ENCODE data around the gene ZFP92. TPM values are rescaled to one million over a fixed set of nuclear protein-coding genes. Genes with fewer than 3 reads are reported as not detected.

ZFP92 gene
- polyA plus RNA-seq (2013), result 0.25 and 0.27 TPM in 2 replicates

- Histone ChIP-seq H3K4ac (ENCODE audit: low read depth, low read length) (no peak within 1 kb of the TSS), H4K12ac (ENCODE audit: low read depth, low read length) (no peak within 1 kb of the TSS), H2BK120ac (ENCODE audit: insufficient read depth, low read length, poor library complexity) (no peak within 1 kb of the TSS), H3K18ac (ENCODE audit: low read length) (no peak within 1 kb of the TSS), H3K27ac (ENCODE audit: low read depth, low read length) (no peak within 1 kb of the TSS), H3K9me3 (ENCODE audit: insufficient read depth, low read depth, low read length) (no peaks in the 10 kb centered on the region), H3K9ac (ENCODE audit: low read length) (no peak within 1 kb of the TSS), H3K36me3 (ENCODE audit: control insufficient read depth in 1 of 2, insufficient read depth in 2 of 2, low read length in 2 of 2) (no peaks in the 10 kb centered on the region), H4K91ac (ENCODE audit: low read depth, low read length) (peak within 1 kb of the TSS; percentile 51), H2BK12ac (ENCODE audit: low read length) (no peak within 1 kb of the TSS), H3K4me1 (ENCODE audit: control insufficient read depth in 1 of 2, insufficient read depth in 2 of 2, low read length in 2 of 2) (peaks cover 13 to 17% of the 10 kb centered on the region in 2 experiments), H3K27me3 (ENCODE audit: insufficient read depth, low read length) (no peaks in the 10 kb centered on the region), H3K4me2 (ENCODE audit: low read length) (peak within 1 kb of the TSS; percentile 65), H2BK5ac (ENCODE audit: low read depth, low read length, poor library complexity) (no peak within 1 kb of the TSS), H4K8ac (ENCODE audit: low read depth, low read length) (peak within 1 kb of the TSS; percentile 70), H3K23ac (ENCODE audit: low read length) (no peak within 1 kb of the TSS), H3K79me1 (ENCODE audit: low read length) (peaks cover 1% of the 10 kb centered on the region), H3K79me2 (ENCODE audit: control insufficient read depth, insufficient read depth, low read length, poor library complexity) (no peaks in the 10 kb centered on the region), H3K4me3 (ENCODE audit: low read depth, low read length) (peak within 1 kb of the TSS; percentile 65), H2AK5ac (ENCODE audit: low read length) (no peak within 1 kb of the TSS), H2AFZ (ENCODE audit: insufficient read depth, low read length, poor library complexity) (no peak within 1 kb of the TSS), H3K14ac (ENCODE audit: low read length) (no peak within 1 kb of the TSS)
- no CpG with 5 or more reads among the region's 75 CpGs for WGBS (ENCODE audit: extremely low coverage, insufficient coverage, insufficient read length)
- no peak for DNase-seq
Observed at GRCh38 chrX:153411255-153411987, at the start of gene ZFP92. ZFP92 (plus strand) TSS chrX:153411472; CDS start chrX:153418323, 6,851 bp downstream.

GRCh38 chrX:153361781-153362397 lies 49.4 kb upstream of the ZFP92 start:
- Histone ChIP-seq H3K4ac (ENCODE audit: low read depth, low read length) (no peak overlapping the region), H3K14ac (ENCODE audit: low read length) (no peak overlapping the region), H4K8ac (ENCODE audit: low read depth, low read length) (no peak overlapping the region), H3K18ac (ENCODE audit: low read length) (no peak overlapping the region), H3K23ac (ENCODE audit: low read length) (no peak overlapping the region), H2AK5ac (ENCODE audit: low read length) (no peak overlapping the region), H3K27ac (ENCODE audit: low read depth, low read length) (no peak overlapping the region), H4K91ac (ENCODE audit: low read depth, low read length) (no peak overlapping the region), H3K9ac (ENCODE audit: low read length) (no peak overlapping the region), H2BK5ac (ENCODE audit: low read depth, low read length, poor library complexity) (no peak overlapping the region), H3K9me3 (ENCODE audit: insufficient read depth, low read depth, low read length) (peaks cover 3% of the 10 kb centered on the region), H2BK12ac (ENCODE audit: low read length) (no peak overlapping the region), H3K36me3 (ENCODE audit: control insufficient read depth in 1 of 2, insufficient read depth in 2 of 2, low read length in 2 of 2) (no peaks in the 10 kb centered on the region), H3K4me2 (ENCODE audit: low read length) (no peak overlapping the region), H3K27me3 (ENCODE audit: insufficient read depth, low read length) (no peaks in the 10 kb centered on the region), H2AFZ (ENCODE audit: insufficient read depth, low read length, poor library complexity) (no peak overlapping the region), H4K12ac (ENCODE audit: low read depth, low read length) (no peak overlapping the region), H3K4me1 (ENCODE audit: control insufficient read depth in 1 of 2, insufficient read depth in 2 of 2, low read length in 2 of 2) (no peaks in the 10 kb centered on the region), H3K4me3 (ENCODE audit: low read depth, low read length) (no peak overlapping the region), H3K79me1 (ENCODE audit: low read length) (no peaks in the 10 kb centered on the region), H3K79me2 (ENCODE audit: control insufficient read depth, insufficient read depth, low read length, poor library complexity) (no peaks in the 10 kb centered on the region), H2BK120ac (ENCODE audit: insufficient read depth, low read length, poor library complexity) (no peak overlapping the region)
- DNase-seq, result no peak
- no CpG with 5 or more reads among the region's 2 CpGs for WGBS (ENCODE audit: extremely low coverage, insufficient coverage, insufficient read length)

GRCh38 chrX:153365670-153366069 lies 45.6 kb upstream of the ZFP92 start:
- H3K79me2 ChIP-seq (ENCODE audit: control insufficient read depth, insufficient read depth, low read length, poor library complexity), result no peaks in the 10 kb centered on the region
- H3K79me1 ChIP-seq (ENCODE audit: low read length), result no peaks in the 10 kb centered on the region
- H3K4me1 ChIP-seq (ENCODE audit: control insufficient read depth in 1 of 2, insufficient read depth in 2 of 2, low read length in 2 of 2), result no peaks in the 10 kb centered on the region
- H3K18ac ChIP-seq (ENCODE audit: low read length), result no peak overlapping the region
- no peak overlapping the region for H3K4ac ChIP-seq (ENCODE audit: low read depth, low read length)
- H3K9me3 ChIP-seq (ENCODE audit: insufficient read depth, low read depth, low read length), result no peaks in the 10 kb centered on the region
- no peak overlapping the region for H4K91ac ChIP-seq (ENCODE audit: low read depth, low read length)
- H3K23ac ChIP-seq (ENCODE audit: low read length), result no peak overlapping the region
- no peak overlapping the region for H2AFZ ChIP-seq (ENCODE audit: insufficient read depth, low read length, poor library complexity)
- H2BK12ac ChIP-seq (ENCODE audit: low read length), result no peak overlapping the region
- H4K12ac ChIP-seq (ENCODE audit: low read depth, low read length), result no peak overlapping the region
- no peak overlapping the region for H4K8ac ChIP-seq (ENCODE audit: low read depth, low read length)
- no peaks in the 10 kb centered on the region for H3K27me3 ChIP-seq (ENCODE audit: insufficient read depth, low read length)
- no peak overlapping the region for H2BK120ac ChIP-seq (ENCODE audit: insufficient read depth, low read length, poor library complexity)
- H3K14ac ChIP-seq (ENCODE audit: low read length), result no peak overlapping the region
- no CpG with 5 or more reads among the region's 4 CpGs for WGBS (ENCODE audit: extremely low coverage, insufficient coverage, insufficient read length)
- H2AK5ac ChIP-seq (ENCODE audit: low read length), result no peak overlapping the region
- no peak overlapping the region for H3K4me3 ChIP-seq (ENCODE audit: low read depth, low read length)
- no peak overlapping the region for H2BK5ac ChIP-seq (ENCODE audit: low read depth, low read length, poor library complexity)
- no peak overlapping the region for H3K27ac ChIP-seq (ENCODE audit: low read depth, low read length)
- H3K9ac ChIP-seq (ENCODE audit: low read length), result no peak overlapping the region
- no peak for DNase-seq
- H3K4me2 ChIP-seq (ENCODE audit: low read length), result no peak overlapping the region
- no peaks in the 10 kb centered on the region for H3K36me3 ChIP-seq (ENCODE audit: control insufficient read depth in 1 of 2, insufficient read depth in 2 of 2, low read length in 2 of 2)

GRCh38 chrX:153366119-153366518 lies 45.2 kb upstream of the ZFP92 start:
- H2AFZ ChIP-seq (ENCODE audit: insufficient read depth, low read length, poor library complexity), result no peak overlapping the region
- H3K27me3 ChIP-seq (ENCODE audit: insufficient read depth, low read length), result no peaks in the 10 kb centered on the region
- H4K12ac ChIP-seq (ENCODE audit: low read depth, low read length), result no peak overlapping the region
- H2BK12ac ChIP-seq (ENCODE audit: low read length), result no peak overlapping the region
- H2BK5ac ChIP-seq (ENCODE audit: low read depth, low read length, poor library complexity), result no peak overlapping the region
- H3K14ac ChIP-seq (ENCODE audit: low read length), result no peak overlapping the region
- H2AK5ac ChIP-seq (ENCODE audit: low read length), result no peak overlapping the region
- no peak overlapping the region for H3K27ac ChIP-seq (ENCODE audit: low read depth, low read length)
- H3K18ac ChIP-seq (ENCODE audit: low read length), result no peak overlapping the region
- no peaks in the 10 kb centered on the region for H3K4me1 ChIP-seq (ENCODE audit: control insufficient read depth in 1 of 2, insufficient read depth in 2 of 2, low read length in 2 of 2)
- H4K8ac ChIP-seq (ENCODE audit: low read depth, low read length), result no peak overlapping the region
- no peak overlapping the region for H4K91ac ChIP-seq (ENCODE audit: low read depth, low read length)
- H3K36me3 ChIP-seq (ENCODE audit: control insufficient read depth in 1 of 2, insufficient read depth in 2 of 2, low read length in 2 of 2), result no peaks in the 10 kb centered on the region
- H3K4ac ChIP-seq (ENCODE audit: low read depth, low read length), result no peak overlapping the region
- no peak overlapping the region for H3K4me2 ChIP-seq (ENCODE audit: low read length)
- H3K79me1 ChIP-seq (ENCODE audit: low read length), result no peaks in the 10 kb centered on the region
- H3K4me3 ChIP-seq (ENCODE audit: low read depth, low read length), result no peak overlapping the region
- WGBS (ENCODE audit: extremely low coverage, insufficient coverage, insufficient read length), result no CpG with 5 or more reads among the region's 3 CpGs
- no peak overlapping the region for H3K23ac ChIP-seq (ENCODE audit: low read length)
- no peaks in the 10 kb centered on the region for H3K9me3 ChIP-seq (ENCODE audit: insufficient read depth, low read depth, low read length)
- no peak overlapping the region for H3K9ac ChIP-seq (ENCODE audit: low read length)
- no peak for DNase-seq
- no peak overlapping the region for H2BK120ac ChIP-seq (ENCODE audit: insufficient read depth, low read length, poor library complexity)
- H3K79me2 ChIP-seq (ENCODE audit: control insufficient read depth, insufficient read depth, low read length, poor library complexity), result no peaks in the 10 kb centered on the region
